GM06990 (cell line): ENCODE measurements around the gene PGK2.
"Not testable (repeated sequence)": the region's sequence is repeated elsewhere in the genome, so short reads cannot be mapped to it uniquely, and the experiment has no call there.

ENCODE experiments used
- DNase-seq: peaks from one replicate; pipeline ENCODE4 v3.0.0-alpha.2; 2011; ENCODE audit not compliant: insufficient read length; ENCODE audit errors: extremely low read depth
- H3K27me3 ChIP-seq: replicated peaks from 2 replicates; pipeline ENCODE4 v1.6.0; 2011; ENCODE audit warnings: low read length; ENCODE audit not compliant: control insufficient read depth, insufficient read depth
- H3K36me3 ChIP-seq: 2 replicates; pipeline ENCODE4 v1.5.1; 2011; ENCODE audit warnings: low read length; ENCODE audit not compliant: control insufficient read depth, insufficient read depth
- H3K4me3 ChIP-seq: replicated peaks from 2 replicates; pipeline ENCODE4 v1.5.1; 2011; ENCODE audit warnings: low read depth, mild to moderate bottlenecking, control low read depth, low read length
- CTCF ChIP-seq: IDR thresholded peaks from 2 replicates; pipeline ENCODE4 v1.5.1; 2011; ENCODE audit warnings: low read length, control low read depth, mild to moderate bottlenecking, inconsistent platforms; ENCODE audit not compliant: insufficient read depth, poor library complexity, severe bottlenecking

The PGK2 gene

GRCh38 chr6:49806145-49806544 lies 19.1 kb upstream of the PGK2 start:
- DNase-seq, result no peak

GRCh38 chr6:49805246-49805645 lies 18.2 kb upstream of the PGK2 start:
- no peaks in the 10 kb centered on the region for H3K36me3 ChIP-seq
- H3K27me3 ChIP-seq, result no peaks in the 10 kb centered on the region
- TF ChIP-seq CTCF, result no peak
- no peak for DNase-seq
- H3K4me3 ChIP-seq, result no peak overlapping the region

More at GRCh38 chr6:49806145-49806544, 19.1 kb upstream of the PGK2 start:
- H3K27me3 ChIP-seq, result no peaks in the 10 kb centered on the region
- no peak for TF ChIP-seq CTCF
- no peak overlapping the region for H3K4me3 ChIP-seq
- H3K36me3 ChIP-seq, result no peaks in the 10 kb centered on the region

GRCh38 chr6:49801525-49801924 lies 14.4 kb upstream of the PGK2 start:
- no peak overlapping the region for H3K4me3 ChIP-seq
- no peaks in the 10 kb centered on the region for H3K36me3 ChIP-seq
- no peak for DNase-seq
- H3K27me3 ChIP-seq, result no peaks in the 10 kb centered on the region
- TF ChIP-seq CTCF, result no peak

- no peaks in the 10 kb centered on the region for H3K36me3 ChIP-seq
- no peak for DNase-seq
- TF ChIP-seq CTCF, result no peak
- no peak overlapping the region for H3K4me3 ChIP-seq
- no peaks in the 10 kb centered on the region for H3K27me3 ChIP-seq
These were observed 12.0 kb upstream of the PGK2 start for GRCh38 chr6:49799090-49799489.

- H3K36me3 ChIP-seq, DNase-seq, H3K27me3 ChIP-seq, H3K4me3 ChIP-seq: not testable (repeated sequence)
These were observed 9.9 kb upstream of the PGK2 start for GRCh38 chr6:49796842-49797455.

GRCh38 chr6:49790341-49790740 lies 3.3 kb upstream of the PGK2 start:
- no peaks in the 10 kb centered on the region for H3K27me3 ChIP-seq
- no peak for DNase-seq
- no peak for TF ChIP-seq CTCF
- H3K4me3 ChIP-seq, result no peak overlapping the region
- H3K36me3 ChIP-seq, result no peaks in the 10 kb centered on the region
